ENCODE data around the gene SPHK2. TPM values are rescaled to one million over a fixed set of nuclear protein-coding genes. Genes with fewer than 3 reads are reported as not detected.

The SPHK2 gene
- total RNA-seq, 4 donors from 2014 or later, result 41.8 to 185 (median 68.7) TPM

- H3K36me3 ChIP-seq, result no peaks in the 10 kb centered on the region
- peak overlapping the region; percentile 81 to 90 (median 84) for H3K27ac ChIP-seq
- in situ Hi-C loops (cut with MboI; ENCODE audit: low pct_ligation_motif_present in 1 of 4, low pct_unique_long_range_greater_than_20kb in 1 of 4, low sequenced_read_pairs in 3 of 4) (loop anchor here in 1 of 4 donors (10.0 kb wide), 1 partner anchor 99 kb away; the partner anchor contains the start of genes IZUMO1 and RASIP1), intact Hi-C loops (cut with DNase I; ENCODE audit: low total_unique reads) (loop anchor here (5.0 kb wide), 1 partner anchor 92 kb away; no protein-coding TSS in a partner anchor)
- TF ChIP-seq CTCF (IDR thresholded peaks at IDR 0.05), result no peak
- TF ChIP-seq POLR2AphosphoS5 (IDR thresholded peaks at IDR 0.05), result no peak
- no peak for TF ChIP-seq EP300 (IDR thresholded peaks at IDR 0.05; ENCODE audit: low read depth)
- no peak for TF ChIP-seq POLR2A (IDR thresholded peaks at IDR 0.05)
- no peaks in the 10 kb centered on the region for H3K27me3 ChIP-seq
- 0 to 4% methylated on average over 4 to 6 of the region's 6 CpGs for WGBS, 2 donors (ENCODE audit: low coverage in 1 of 2)
- H3K4me3 ChIP-seq, result peak overlapping the region; percentile 30 to 54 (median 45)
- no peak for DNase-seq
- H3K9me3 ChIP-seq, result no peaks in the 10 kb centered on the region
- peaks cover 8 to 27% (median 13%) of the 10 kb centered on the region in 4 donors for H3K4me1 ChIP-seq
These were observed 26.3 kb downstream of the SPHK2 start for GRCh38 chr19:48645620-48646000.

DNA sequence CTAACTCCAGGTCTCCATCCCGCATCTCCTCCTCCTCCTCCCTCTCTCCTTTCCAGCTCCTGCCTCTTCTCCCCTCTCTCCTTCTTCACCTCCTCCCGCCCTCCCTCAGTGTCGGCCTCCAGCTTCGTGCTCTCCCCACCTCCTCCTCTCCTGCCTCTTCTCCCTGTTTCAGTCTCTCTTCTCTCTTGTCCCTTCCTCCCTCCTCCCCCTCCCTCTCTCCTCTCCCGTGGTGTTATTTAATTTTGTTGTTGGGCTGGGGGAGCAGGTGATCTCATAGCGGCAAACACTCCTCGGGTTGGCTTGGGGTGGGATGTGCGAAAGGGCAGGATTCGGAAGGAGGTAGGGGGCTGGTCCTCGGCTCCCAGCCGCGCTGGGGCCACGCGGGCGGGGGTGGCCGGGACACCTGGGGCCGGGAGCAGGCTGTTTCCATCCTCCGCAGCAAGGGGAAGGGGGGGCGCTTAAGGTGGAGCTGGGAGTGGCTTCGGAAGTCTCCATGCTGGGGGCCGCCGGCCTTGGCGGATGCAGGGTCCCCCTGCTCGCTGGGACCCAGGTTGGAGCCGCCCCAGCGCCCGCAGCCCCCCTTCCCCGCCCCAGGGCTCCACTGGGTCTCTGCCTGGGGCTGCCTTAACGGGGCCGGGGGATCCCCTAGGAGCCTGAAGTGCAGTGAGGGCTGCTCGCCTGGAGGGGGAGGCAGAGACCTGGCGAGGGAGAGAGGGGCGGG, 26.9 kb downstream of the SPHK2 start, which contains the start of gene CA11:
Gene CA11, minus strand, starts transcription at position 187 of the 721 bp plus-strand sequence. CDS start 555 bp downstream, outside the sequence.
- TF ChIP-seq POLR2AphosphoS5 (IDR thresholded peaks at IDR 0.05) (peak in 1 of 3 donors; percentile 33), CTCF (IDR thresholded peaks at IDR 0.05) (peak; percentile 87 to 94 (median 90)), POLR2A (IDR thresholded peaks at IDR 0.05) (peak; percentile 32), EP300 (IDR thresholded peaks at IDR 0.05; ENCODE audit: low read depth) (no peak)
- Histone ChIP-seq H3K27me3 (no peaks in the 10 kb centered on the region), H3K4me3 (peak within 1 kb of the TSS; percentile 34 to 54 (median 45)), H3K36me3 (no peaks in the 10 kb centered on the region), H3K9me3 (no peaks in the 10 kb centered on the region), H3K4me1 (peaks cover 8 to 27% (median 13%) of the 10 kb centered on the region in 4 donors), H3K27ac (peak within 1 kb of the TSS; percentile 81 to 90 (median 84))
- intact Hi-C loops (cut with DNase I; ENCODE audit: low total_unique reads) (loop anchor here (5.0 kb wide), 1 partner anchor 91 kb away; no protein-coding TSS in a partner anchor), in situ Hi-C loops (cut with MboI; ENCODE audit: low pct_ligation_motif_present in 1 of 4, low pct_unique_long_range_greater_than_20kb in 1 of 4, low sequenced_read_pairs in 3 of 4) (loop anchor here in 1 of 4 donors (10.0 kb wide), 1 partner anchor 99 kb away; the partner anchor contains the start of genes IZUMO1 and RASIP1)
- 0 to 1% methylated on average over 2 to 23 of the region's 33 CpGs for WGBS, 2 donors (ENCODE audit: low coverage in 1 of 2)
- DNase-seq, result peak; percentile 92

DNA sequence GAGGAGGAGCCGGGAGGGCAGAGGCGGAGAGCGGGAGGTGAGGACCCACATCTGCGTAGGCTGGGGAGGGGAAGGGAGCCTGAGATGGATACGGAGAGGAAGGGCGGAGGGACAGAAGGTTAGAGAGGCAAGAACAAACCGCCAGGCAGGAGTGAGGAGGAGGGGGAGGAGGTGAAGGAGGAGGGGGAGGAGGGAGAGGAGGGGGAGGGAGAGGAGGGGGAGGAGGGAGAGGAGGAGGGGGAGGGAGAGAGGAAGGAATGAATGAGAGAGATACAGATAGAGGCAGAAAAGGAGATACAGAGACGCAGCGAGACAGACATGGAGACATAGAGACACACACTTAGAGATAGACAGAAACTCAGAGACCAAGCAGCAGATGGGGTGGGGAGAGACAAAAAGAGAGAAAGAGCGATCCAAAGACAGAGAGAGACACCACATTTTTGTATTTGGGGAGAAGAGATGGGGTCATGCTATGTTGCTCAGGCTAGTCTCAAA, 27.5 kb downstream of the SPHK2 start:
- H3K27me3 ChIP-seq, result no peaks in the 10 kb centered on the region
- H3K27ac ChIP-seq, result peak overlapping the region; percentile 81 to 90 (median 84)
- H3K9me3 ChIP-seq, result no peaks in the 10 kb centered on the region
- H3K36me3 ChIP-seq, result no peaks in the 10 kb centered on the region
- TF ChIP-seq POLR2A (IDR thresholded peaks at IDR 0.05) (no peak), EP300 (IDR thresholded peaks at IDR 0.05; ENCODE audit: low read depth) (no peak), POLR2AphosphoS5 (IDR thresholded peaks at IDR 0.05) (no peak), CTCF (IDR thresholded peaks at IDR 0.05) (no peak)
- intact Hi-C loops (cut with DNase I; ENCODE audit: low total_unique reads) (loop anchor here (5.0 kb wide), 1 partner anchor 91 kb away; no protein-coding TSS in a partner anchor), in situ Hi-C loops (cut with MboI; ENCODE audit: low pct_ligation_motif_present in 1 of 4, low pct_unique_long_range_greater_than_20kb in 1 of 4, low sequenced_read_pairs in 3 of 4) (loop anchor here in 1 of 4 donors (10.0 kb wide), 1 partner anchor 98 kb away; the partner anchor contains the start of genes IZUMO1 and RASIP1)
- WGBS, 2 donors (ENCODE audit: low coverage in 1 of 2), result 10 to 12% methylated on average over 7 to 10 of the region's 10 CpGs
- no peak for DNase-seq
- peak overlapping the region in 2 of 4 donors; percentile 41 to 54 for H3K4me3 ChIP-seq
- H3K4me1 ChIP-seq, result peaks cover 8 to 27% (median 13%) of the 10 kb centered on the region in 4 donors

DNA sequence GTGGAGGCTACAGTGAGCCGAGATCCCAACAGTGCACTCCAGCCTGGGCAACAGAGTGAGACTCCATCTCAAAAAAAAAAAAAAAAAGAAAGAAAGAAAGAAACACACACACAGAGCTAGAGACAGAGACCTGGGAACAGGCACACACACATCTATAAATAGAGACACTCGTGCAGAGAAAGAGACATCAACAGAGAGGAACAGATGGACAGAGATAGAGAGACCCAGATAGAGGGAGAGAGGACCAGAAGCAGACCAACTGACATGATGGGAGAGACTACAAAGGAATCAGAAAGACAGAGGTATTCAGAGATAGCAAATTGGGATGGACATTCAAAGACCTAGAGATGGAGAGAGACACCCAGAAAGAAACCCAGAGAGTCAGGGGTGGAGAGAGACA, 28.8 kb downstream of the SPHK2 start:
- H3K27me3 ChIP-seq, result no peaks in the 10 kb centered on the region
- H3K4me1 ChIP-seq, result peaks cover 8 to 27% (median 13%) of the 10 kb centered on the region in 4 donors
- DNase-seq, result no peak
- intact Hi-C loops (cut with DNase I; ENCODE audit: low total_unique reads) (loop anchor here (5.0 kb wide), 1 partner anchor 89 kb away; no protein-coding TSS in a partner anchor), in situ Hi-C loops (cut with MboI; ENCODE audit: low pct_ligation_motif_present in 1 of 4, low pct_unique_long_range_greater_than_20kb in 1 of 4, low sequenced_read_pairs in 3 of 4) (loop anchor here in 1 of 4 donors (10.0 kb wide), 1 partner anchor 97 kb away; the partner anchor contains the start of genes IZUMO1 and RASIP1)
- no peak overlapping the region for H3K4me3 ChIP-seq
- TF ChIP-seq CTCF (IDR thresholded peaks at IDR 0.05) (no peak), POLR2A (IDR thresholded peaks at IDR 0.05) (no peak), POLR2AphosphoS5 (IDR thresholded peaks at IDR 0.05) (no peak), EP300 (IDR thresholded peaks at IDR 0.05; ENCODE audit: low read depth) (no peak)
- no peaks in the 10 kb centered on the region for H3K9me3 ChIP-seq
- WGBS, 2 donors (ENCODE audit: low coverage in 1 of 2), result 57 to 78% methylated on average over 1 to 2 of the region's 2 CpGs
- H3K36me3 ChIP-seq, result no peaks in the 10 kb centered on the region
- H3K27ac ChIP-seq, result no peak overlapping the region

Measured in transverse colon (tissue), 4 donors.